ENCODE measurements around the gene CDC42BPA.
"Not testable (repeated sequence)": the region's sequence is repeated elsewhere in the genome, so short reads cannot be mapped to it uniquely, and the experiment has no call there.

CDC42BPA gene

GRCh38 chr1:227308367-227309336 lies 9.6 kb downstream of the CDC42BPA start:
- in situ Hi-C loops (cut with MboI; ENCODE audit: low sequenced_read_pairs) = no loop called here

- in situ Hi-C loops (cut with MboI; ENCODE audit: low sequenced_read_pairs) = no loop called here
Observed at GRCh38 chr1:227306689-227307088, 11.6 kb downstream of the CDC42BPA start.

GRCh38 chr1:227305894-227306626 lies 12.2 kb downstream of the CDC42BPA start:
- in situ Hi-C loops (cut with MboI; ENCODE audit: low sequenced_read_pairs) = no loop called here

GRCh38 chr1:227304665-227305064 lies 13.6 kb downstream of the CDC42BPA start:
- in situ Hi-C loops (cut with MboI; ENCODE audit: low sequenced_read_pairs) = no loop called here

GRCh38 chr1:227303662-227304061 lies 14.6 kb downstream of the CDC42BPA start:
- in situ Hi-C loops (cut with MboI; ENCODE audit: low sequenced_read_pairs) = no loop called here

GRCh38 chr1:227300682-227301081 lies 17.6 kb downstream of the CDC42BPA start:
- in situ Hi-C loops (cut with MboI; ENCODE audit: low sequenced_read_pairs) = no loop called here

GRCh38 chr1:227299688-227300087 lies 18.6 kb downstream of the CDC42BPA start:
- in situ Hi-C loops (cut with MboI; ENCODE audit: low sequenced_read_pairs) = no loop called here

- in situ Hi-C loops (cut with MboI; ENCODE audit: low sequenced_read_pairs) = no loop called here
Observed at GRCh38 chr1:227299241-227299627, 19.1 kb downstream of the CDC42BPA start.

GRCh38 chr1:227298512-227299240 lies 19.6 kb downstream of the CDC42BPA start:
- in situ Hi-C loops (cut with MboI; ENCODE audit: low sequenced_read_pairs) = no loop called here

GRCh38 chr1:227297073-227297793 lies 21.1 kb downstream of the CDC42BPA start:
- in situ Hi-C loops (cut with MboI; ENCODE audit: low sequenced_read_pairs) = no loop called here

GRCh38 chr1:227295609-227296008 lies 22.7 kb downstream of the CDC42BPA start:
- in situ Hi-C loops (cut with MboI; ENCODE audit: low sequenced_read_pairs) = no loop called here

- in situ Hi-C loops (cut with MboI; ENCODE audit: low sequenced_read_pairs) = no loop called here
Observed at GRCh38 chr1:227285745-227286144, 32.5 kb downstream of the CDC42BPA start.

- in situ Hi-C loops (cut with MboI; ENCODE audit: low sequenced_read_pairs) = no loop called here
Observed at GRCh38 chr1:227281371-227281770, 36.9 kb downstream of the CDC42BPA start.

GRCh38 chr1:227280836-227281235 lies 37.5 kb downstream of the CDC42BPA start:
- in situ Hi-C loops (cut with MboI; ENCODE audit: low sequenced_read_pairs) = no loop called here

GRCh38 chr1:227276156-227276693 lies 42.1 kb downstream of the CDC42BPA start:
- in situ Hi-C loops (cut with MboI; ENCODE audit: low sequenced_read_pairs) = not testable (repeated sequence)

- in situ Hi-C loops (cut with MboI; ENCODE audit: low sequenced_read_pairs) = no loop called here
Observed at GRCh38 chr1:227273557-227273956, 44.7 kb downstream of the CDC42BPA start.

GRCh38 chr1:227272428-227272827 lies 45.9 kb downstream of the CDC42BPA start:
- in situ Hi-C loops (cut with MboI; ENCODE audit: low sequenced_read_pairs) = no loop called here

GRCh38 chr1:227270554-227270953 lies 47.7 kb downstream of the CDC42BPA start:
- in situ Hi-C loops (cut with MboI; ENCODE audit: low sequenced_read_pairs) = no loop called here

GRCh38 chr1:227268943-227269342 lies 49.3 kb downstream of the CDC42BPA start:
- in situ Hi-C loops (cut with MboI; ENCODE audit: low sequenced_read_pairs) = no loop called here

GRCh38 chr1:227265891-227266290 lies 52.4 kb downstream of the CDC42BPA start:
- in situ Hi-C loops (cut with MboI; ENCODE audit: low sequenced_read_pairs) = no loop called here
